ENCODE results near the gene OVAAL.

Gene OVAAL

GRCh38 chr1:180558664-180559063, at the start of gene OVAAL:
Gene OVAAL, plus strand, starts transcription at chr1:180558964.
- no peak for DNase-seq (ENCODE audit: low read depth in 2 of 2)

- DNase-seq (ENCODE audit: low read depth in 2 of 2): no peak
Measured at GRCh38 chr1:180510882-180511281, 47.9 kb upstream of the OVAAL start.

GRCh38 chr1:180513531-180513930, 45.2 kb upstream of the OVAAL start:
- DNase-seq (ENCODE audit: low read depth in 2 of 2): no peak

- DNase-seq (ENCODE audit: low read depth in 2 of 2): no peak
Measured at GRCh38 chr1:180515364-180515763, 43.4 kb upstream of the OVAAL start.

GRCh38 chr1:180515857-180516388, 42.8 kb upstream of the OVAAL start:
- peak; percentile 16 to 28 for DNase-seq (ENCODE audit: low read depth in 2 of 2)

GRCh38 chr1:180519846-180520245, 38.9 kb upstream of the OVAAL start:
- DNase-seq (ENCODE audit: low read depth in 2 of 2): no peak

GRCh38 chr1:180521474-180522212, 37.1 kb upstream of the OVAAL start:
- DNase-seq (ENCODE audit: low read depth in 2 of 2): no peak

GRCh38 chr1:180522213-180522515, 36.6 kb upstream of the OVAAL start:
- no peak for DNase-seq (ENCODE audit: low read depth in 2 of 2)

- no peak for DNase-seq (ENCODE audit: low read depth in 2 of 2)
Measured at GRCh38 chr1:180524160-180524914, 34.4 kb upstream of the OVAAL start.

GRCh38 chr1:180524915-180525714, 33.6 kb upstream of the OVAAL start:
- DNase-seq (ENCODE audit: low read depth in 2 of 2): no peak

GRCh38 chr1:180525715-180526039, 33.1 kb upstream of the OVAAL start:
- DNase-seq (ENCODE audit: low read depth in 2 of 2): no peak

GRCh38 chr1:180527101-180527669, 31.6 kb upstream of the OVAAL start:
- DNase-seq (ENCODE audit: low read depth in 2 of 2): no peak

GRCh38 chr1:180528868-180529470, 29.8 kb upstream of the OVAAL start:
- DNase-seq (ENCODE audit: low read depth in 2 of 2): no peak

GRCh38 chr1:180530501-180530900, 28.3 kb upstream of the OVAAL start:
- no peak for DNase-seq (ENCODE audit: low read depth in 2 of 2)

- DNase-seq (ENCODE audit: low read depth in 2 of 2): no peak
Measured at GRCh38 chr1:180532854-180533253, 25.9 kb upstream of the OVAAL start.

- DNase-seq (ENCODE audit: low read depth in 2 of 2): peak; percentile 17 to 22
Measured at GRCh38 chr1:180533266-180533987, 25.3 kb upstream of the OVAAL start.

- DNase-seq (ENCODE audit: low read depth in 2 of 2): no peak
Measured at GRCh38 chr1:180534214-180534613, 24.6 kb upstream of the OVAAL start.

GRCh38 chr1:180535418-180535999, 23.3 kb upstream of the OVAAL start:
- no peak for DNase-seq (ENCODE audit: low read depth in 2 of 2)

- no peak for DNase-seq (ENCODE audit: low read depth in 2 of 2)
Measured at GRCh38 chr1:180536821-180537372, 21.9 kb upstream of the OVAAL start.

GRCh38 chr1:180539136-180539535, 19.6 kb upstream of the OVAAL start:
- no peak for DNase-seq (ENCODE audit: low read depth in 2 of 2)
